DMS79 (cell line): Measurements from ENCODE around the gene PIM3.

Source experiments
- DNase-seq: peaks from one replicate; lab custom pipeline; 2025; lab: John Stamatoyannopoulos, UW

Gene PIM3

GRCh38 chr22:49960159-49961004 lies at the start of gene PIM3:
Gene PIM3 (plus strand): TSS chr22:49960772. CDS start chr22:49960948, 176 bp downstream.
- DNase-seq, result peak; percentile 62

GRCh38 chr22:49911881-49912625 lies 48.5 kb upstream of the PIM3 start:
- DNase-seq, result no peak

- peak; percentile 62 for DNase-seq
Observed at GRCh38 chr22:49913026-49913425, 47.5 kb upstream of the PIM3 start.

- no peak for DNase-seq
Observed at GRCh38 chr22:49913446-49913845, 47.1 kb upstream of the PIM3 start.

- DNase-seq, result no peak
Observed at GRCh38 chr22:49914256-49914655, 46.3 kb upstream of the PIM3 start.

GRCh38 chr22:49915610-49916009 lies 45.0 kb upstream of the PIM3 start:
- DNase-seq, result no peak

- no peak for DNase-seq
Observed at GRCh38 chr22:49916831-49917230, 43.7 kb upstream of the PIM3 start.

GRCh38 chr22:49917974-49918910 lies 42.3 kb upstream of the PIM3 start, which contains the start of the genes ALG12 and CRELD2:
Gene ALG12 (minus strand): TSS chr22:49918438. CDS start chr22:49913765, 4,673 bp downstream.
Gene CRELD2 (plus strand): TSS chr22:49918634. CDS start chr22:49918770, 136 bp downstream.
- DNase-seq, result peak; percentile 63

GRCh38 chr22:49918911-49919881 lies 41.4 kb upstream of the PIM3 start:
- DNase-seq, result no peak

- no peak for DNase-seq
Observed at GRCh38 chr22:49920859-49921258, 39.7 kb upstream of the PIM3 start.

- no peak for DNase-seq
Observed at GRCh38 chr22:49921508-49922278, 38.9 kb upstream of the PIM3 start.

- DNase-seq, result no peak
Observed at GRCh38 chr22:49922484-49922883, 38.1 kb upstream of the PIM3 start.

- DNase-seq, result no peak
Observed at GRCh38 chr22:49922926-49923325, 37.6 kb upstream of the PIM3 start.

- DNase-seq, result no peak
Observed at GRCh38 chr22:49923445-49923844, 37.1 kb upstream of the PIM3 start.

- DNase-seq, result no peak
Observed at GRCh38 chr22:49924113-49924833, 36.3 kb upstream of the PIM3 start.

- no peak for DNase-seq
Observed at GRCh38 chr22:49925525-49926128, 34.9 kb upstream of the PIM3 start.

GRCh38 chr22:49926916-49927315 lies 33.7 kb upstream of the PIM3 start:
- no peak for DNase-seq

- DNase-seq, result no peak
Observed at GRCh38 chr22:49927483-49928184, 32.9 kb upstream of the PIM3 start.
